OCI-LY3 (cell line): ENCODE measurements around the gene ELMO1.

Experiments
- CTCF ChIP-seq: fragments of 200-600, 300-600 bp; sonication (generic); IDR thresholded peaks from 2 replicates; pipeline ENCODE4 v1.5.1; 2014; ENCODE audit warnings: antibody characterized with exemption, low read length, low read depth
- EZH2phosphoT487 ChIP-seq: fragments of 200-600 bp; shearing (Covaris generic); IDR thresholded peaks from 2 replicates; pipeline ENCODE4 v1.6.1; 2018; ENCODE audit warnings: antibody characterized with exemption, mixed run types, low read depth

DNA sequence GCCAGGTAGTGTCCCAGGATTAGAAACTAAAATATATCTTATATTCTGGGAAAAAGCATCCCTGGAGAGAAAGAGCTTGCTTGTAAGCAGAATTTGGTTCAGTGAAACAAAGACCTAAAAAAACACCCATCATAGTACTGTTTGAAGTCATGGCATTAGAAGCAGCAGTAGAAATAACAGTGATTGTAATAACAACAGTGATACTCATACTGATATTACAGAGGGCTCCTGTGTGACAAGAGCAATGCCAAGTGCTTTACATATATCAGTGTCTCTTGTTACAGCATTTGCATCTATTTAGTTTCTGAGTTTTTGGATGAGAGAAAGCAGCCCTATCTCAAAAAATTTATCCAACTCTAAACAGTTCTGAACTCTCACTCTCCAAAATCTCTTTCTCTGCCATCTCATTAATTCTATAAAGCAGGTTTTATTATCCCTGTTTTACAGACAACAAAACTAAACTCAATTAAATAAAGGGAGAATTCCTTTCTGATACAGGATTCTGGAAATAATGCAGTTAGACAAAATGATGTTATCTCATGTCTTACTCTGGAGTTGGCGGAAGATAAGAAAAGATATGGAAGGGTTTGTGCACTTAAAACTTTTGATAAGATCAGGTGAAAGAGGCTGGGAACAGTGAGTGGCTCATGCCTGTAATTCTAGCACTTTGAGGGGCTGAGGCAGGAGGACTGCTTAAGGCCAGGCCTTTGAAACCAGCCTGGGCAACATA lies 577.9 kb downstream of the ELMO1 start:
- no peak for TF ChIP-seq CTCF
- TF ChIP-seq EZH2phosphoT487: no peak
